SK-N-SH (cell line): ENCODE measurements around the gene PPIF.

Experiments used
- GATA2 ChIP-seq: sonication (generic); formaldehyde crosslinking; IDR thresholded peaks from 2 replicates; pipeline ENCODE4 v1.5.0; 2020; ENCODE audit warnings: mild to moderate bottlenecking, missing genetic modification reagents
- MXI1 ChIP-seq: IDR thresholded peaks from 2 replicates; pipeline ENCODE4 v1.6.1; 2012; ENCODE audit warnings: mild to moderate bottlenecking, low read depth, low read length, improper control_type of control experiment
- NFIC ChIP-seq: IDR thresholded peaks from 2 replicates; pipeline ENCODE4 v1.4.0; 2012; ENCODE audit warnings: borderline replicate concordance
- POLR2AphosphoS5 ChIP-seq: IDR thresholded peaks from 2 replicates; pipeline ENCODE4 v1.6.1; 2012; ENCODE audit warnings: low read depth, low read length
- RAD21 ChIP-seq: IDR thresholded peaks from 2 replicates; pipeline ENCODE4 v1.6.1; 2012; ENCODE audit warnings: mild to moderate bottlenecking, low read length
- RXRA ChIP-seq: IDR thresholded peaks from 2 replicates; pipeline ENCODE4 v1.4.0; 2012; ENCODE audit warnings: low read depth, mild to moderate bottlenecking, borderline replicate concordance
- TAF1 ChIP-seq: IDR thresholded peaks from 2 replicates; pipeline ENCODE4 v1.6.1; 2012; ENCODE audit warnings: low read depth, mild to moderate bottlenecking, low read length, moderate library complexity, borderline replicate concordance
- TEAD4 ChIP-seq: IDR thresholded peaks from 2 replicates; pipeline ENCODE4 v1.4.0; 2012; ENCODE audit warnings: mild to moderate bottlenecking, borderline replicate concordance; ENCODE audit not compliant: insufficient read depth
- YY1 ChIP-seq: IDR thresholded peaks from 2 replicates; pipeline ENCODE4 v1.4.0; 2012; ENCODE audit warnings: low read depth, mild to moderate bottlenecking
- TF ChIP-seq, protein P1 (sequence below): IDR thresholded peaks from 2 replicates; pipeline ENCODE4 v1.4.0; 2012; ENCODE audit warnings: low read depth, borderline replicate concordance
- TF ChIP-seq, protein P2 (sequence below): fragments of 200-600 bp; sonication (generic); IDR thresholded peaks from 2 replicates; pipeline ENCODE4 v1.6.1; 2017; ENCODE audit warnings: antibody characterized with exemption, mild to moderate bottlenecking, moderate library complexity

DNA sequence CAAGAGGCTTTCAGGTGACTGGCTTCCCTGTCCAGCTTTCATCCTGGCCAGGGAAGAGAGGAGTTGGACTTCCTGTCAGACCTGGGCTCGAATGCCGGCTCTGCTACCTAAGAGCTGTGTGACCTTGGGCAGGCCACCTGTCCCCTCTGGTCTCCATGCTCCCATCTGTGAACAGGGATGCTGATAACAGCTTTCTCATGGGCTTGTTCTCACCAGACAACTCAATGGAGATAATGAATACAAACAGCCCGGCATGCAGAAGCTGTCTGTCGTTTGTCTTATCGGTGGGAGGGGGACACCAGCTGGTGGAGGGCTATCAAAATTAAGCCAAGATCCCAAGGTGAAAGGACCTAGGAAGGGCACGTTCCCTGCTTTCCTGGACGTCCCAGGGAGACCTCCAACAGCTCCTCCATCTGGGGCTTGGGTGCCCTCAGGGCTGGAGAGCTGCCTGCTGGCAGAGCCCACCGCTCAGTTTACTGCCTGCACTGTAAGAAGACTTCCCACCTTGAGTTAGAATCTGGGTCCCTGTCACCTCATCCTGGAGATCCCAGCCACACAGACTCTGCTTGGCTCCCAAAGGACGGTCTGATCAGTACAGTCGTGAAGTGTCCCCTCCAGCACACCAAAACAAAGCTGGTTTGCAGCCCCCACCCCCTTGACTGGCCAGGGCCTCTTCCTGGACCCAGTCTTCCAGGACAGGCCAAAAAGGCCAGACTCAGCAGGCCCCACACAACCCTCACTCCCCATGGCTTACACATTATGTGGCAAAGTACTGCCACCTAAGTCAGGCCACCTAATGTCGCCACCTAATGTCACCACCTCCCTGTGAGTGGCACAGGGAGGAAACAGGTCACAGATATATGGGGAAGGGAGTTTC is 40.9 kb downstream of the PPIF start:
- no peak for TF ChIP-seq NFIC
- TF ChIP-seq POLR2AphosphoS5 = no peak
- no peak for TF ChIP-seq MXI1
- TF ChIP-seq, protein P1, sequence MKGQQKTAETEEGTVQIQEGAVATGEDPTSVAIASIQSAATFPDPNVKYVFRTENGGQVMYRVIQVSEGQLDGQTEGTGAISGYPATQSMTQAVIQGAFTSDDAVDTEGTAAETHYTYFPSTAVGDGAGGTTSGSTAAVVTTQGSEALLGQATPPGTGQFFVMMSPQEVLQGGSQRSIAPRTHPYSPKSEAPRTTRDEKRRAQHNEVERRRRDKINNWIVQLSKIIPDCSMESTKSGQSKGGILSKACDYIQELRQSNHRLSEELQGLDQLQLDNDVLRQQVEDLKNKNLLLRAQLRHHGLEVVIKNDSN = no peak
- TF ChIP-seq, protein P2, sequence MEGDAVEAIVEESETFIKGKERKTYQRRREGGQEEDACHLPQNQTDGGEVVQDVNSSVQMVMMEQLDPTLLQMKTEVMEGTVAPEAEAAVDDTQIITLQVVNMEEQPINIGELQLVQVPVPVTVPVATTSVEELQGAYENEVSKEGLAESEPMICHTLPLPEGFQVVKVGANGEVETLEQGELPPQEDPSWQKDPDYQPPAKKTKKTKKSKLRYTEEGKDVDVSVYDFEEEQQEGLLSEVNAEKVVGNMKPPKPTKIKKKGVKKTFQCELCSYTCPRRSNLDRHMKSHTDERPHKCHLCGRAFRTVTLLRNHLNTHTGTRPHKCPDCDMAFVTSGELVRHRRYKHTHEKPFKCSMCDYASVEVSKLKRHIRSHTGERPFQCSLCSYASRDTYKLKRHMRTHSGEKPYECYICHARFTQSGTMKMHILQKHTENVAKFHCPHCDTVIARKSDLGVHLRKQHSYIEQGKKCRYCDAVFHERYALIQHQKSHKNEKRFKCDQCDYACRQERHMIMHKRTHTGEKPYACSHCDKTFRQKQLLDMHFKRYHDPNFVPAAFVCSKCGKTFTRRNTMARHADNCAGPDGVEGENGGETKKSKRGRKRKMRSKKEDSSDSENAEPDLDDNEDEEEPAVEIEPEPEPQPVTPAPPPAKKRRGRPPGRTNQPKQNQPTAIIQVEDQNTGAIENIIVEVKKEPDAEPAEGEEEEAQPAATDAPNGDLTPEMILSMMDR = no peak
- TF ChIP-seq RAD21 = no peak
- no peak for TF ChIP-seq TEAD4
- no peak for TF ChIP-seq YY1
- no peak for TF ChIP-seq RXRA
- TF ChIP-seq GATA2 = no peak
- TF ChIP-seq TAF1 = no peak
